CD4-positive, alpha-beta T cell treated with Interleukin-6 at 100 ng/mL for 8 hours (primary cell): ENCODE results near the gene QRFP.
"Not testable (repeated sequence)": the region's sequence is repeated elsewhere in the genome, so short reads cannot be mapped to it uniquely, and the experiment has no call there.

ENCODE experiments used
- DNase-seq: peaks from one replicate; pipeline ENCODE4 v3.0.0-alpha.2; 2020; ENCODE audit warnings: mixed read lengths, low spot score

QRFP gene

DNA sequence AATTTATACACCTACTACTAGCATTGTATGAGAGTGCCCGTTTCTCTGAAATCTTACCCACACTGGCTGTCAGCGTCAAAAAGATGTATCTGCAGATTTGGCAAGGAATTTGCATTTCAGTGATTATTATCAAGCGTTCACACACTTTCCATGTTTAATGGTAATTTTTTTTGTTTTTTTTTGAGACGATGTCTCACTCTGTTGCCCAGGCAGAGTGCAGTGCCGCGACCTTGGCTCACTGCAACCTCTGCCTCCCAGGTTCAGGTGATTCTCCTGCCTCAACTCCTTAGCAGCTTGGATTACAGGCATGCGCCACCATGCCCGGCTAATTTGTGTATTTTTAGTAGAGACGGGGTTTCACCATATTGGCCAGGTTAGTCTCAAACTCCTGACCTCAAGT lies 47.3 kb downstream of the QRFP start:
- DNase-seq: no peak

- DNase-seq: not testable (repeated sequence)
Observed at GRCh38 chr9:130848514-130848913, 48.1 kb downstream of the QRFP start.

- DNase-seq: no peak
Observed at GRCh38 chr9:130847306-130848217, 49.0 kb downstream of the QRFP start.

DNA sequence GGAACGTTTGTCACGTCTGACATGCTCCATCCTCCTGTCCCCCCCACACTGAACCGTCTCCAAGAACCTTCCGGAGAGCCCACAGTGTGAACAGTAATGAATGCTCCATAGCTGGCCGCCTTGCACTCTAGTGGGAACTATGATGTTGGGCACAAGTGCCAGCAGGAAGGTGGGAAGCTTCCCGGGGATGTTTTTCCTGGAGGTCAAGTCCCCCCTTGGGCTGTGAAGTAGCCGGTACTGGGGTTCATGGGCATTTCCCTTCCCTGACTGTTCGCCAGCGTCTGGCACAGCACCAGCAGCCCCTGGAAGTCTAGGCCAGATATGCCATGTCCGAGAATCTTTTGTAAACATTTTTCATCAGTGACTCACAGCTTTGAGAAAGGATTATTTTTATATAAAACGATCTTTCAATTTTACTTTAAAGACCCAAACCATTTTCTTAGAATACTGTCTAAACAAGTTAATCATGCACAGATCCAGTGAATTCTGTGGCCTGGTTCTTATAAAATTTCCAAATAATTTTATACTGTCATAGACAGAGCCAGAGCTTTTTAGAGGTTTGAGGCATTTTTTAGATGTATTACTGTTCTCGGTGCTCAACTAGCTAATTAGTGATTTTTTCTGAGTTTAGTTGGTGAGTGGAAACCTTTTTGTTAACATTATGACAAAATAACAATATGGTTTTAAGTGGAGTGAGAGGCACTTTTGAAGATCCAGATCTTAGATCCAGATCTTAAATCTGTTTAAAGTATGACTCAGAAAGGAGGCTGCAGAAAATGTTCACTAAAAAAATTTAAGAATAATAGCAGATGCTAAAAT lies 49.9 kb downstream of the QRFP start:
- DNase-seq: no peak

- DNase-seq: no peak
Observed at GRCh38 chr9:130845901-130846481, 50.6 kb downstream of the QRFP start.

DNA sequence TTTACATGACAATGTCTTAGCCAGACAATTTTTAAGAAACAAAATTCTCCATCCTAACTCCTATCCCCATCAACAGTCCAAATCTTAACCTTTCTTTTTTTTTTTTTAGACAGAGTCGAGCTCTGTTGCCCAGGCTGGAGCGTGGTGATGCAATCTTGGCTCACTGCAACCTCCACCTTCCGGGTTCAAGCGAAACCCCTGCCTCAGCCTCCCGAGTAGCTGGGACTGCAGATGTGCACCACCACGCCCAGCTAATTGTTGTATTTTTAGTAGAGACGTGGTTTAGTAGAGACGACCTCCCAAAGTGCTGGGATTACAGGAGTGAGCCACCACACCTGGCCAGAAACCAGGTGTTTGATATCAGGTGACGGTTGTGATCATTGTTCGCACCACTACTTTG lies 51.4 kb downstream of the QRFP start:
- no peak for DNase-seq

DNA sequence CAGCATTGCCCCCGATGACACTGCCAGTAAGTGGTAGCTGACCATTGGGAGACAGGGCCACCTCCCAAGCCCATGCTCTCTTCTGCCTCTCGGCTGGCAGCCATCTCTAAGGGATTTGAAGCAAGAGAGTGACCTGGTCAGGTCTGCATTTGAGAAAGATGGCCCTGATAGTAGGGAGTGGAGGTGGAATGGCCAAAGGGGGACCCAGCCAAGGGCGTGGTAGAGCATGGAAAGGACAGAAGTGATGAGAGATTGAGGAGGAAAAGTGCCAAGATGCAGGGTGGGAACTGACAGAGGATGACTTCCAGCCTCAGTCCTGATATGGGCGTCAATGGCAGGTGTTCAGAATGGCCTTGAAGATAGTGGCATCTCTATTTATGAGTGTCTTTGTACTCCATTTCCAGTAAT lies 52.6 kb downstream of the QRFP start:
- DNase-seq: no peak

- DNase-seq: no peak
Observed at GRCh38 chr9:130843049-130843908, 53.3 kb downstream of the QRFP start.
